ENCODE data around the gene FLOT1.
A peak's percentile ranks its signal among the peaks of the same experiment; 100 is the strongest.

FLOT1 gene

GRCh38 chr6:30681766-30682142 lies 60.7 kb downstream of the FLOT1 start:
- TF ChIP-seq JUND (IDR thresholded peaks at IDR 0.05; ENCODE audit: low read depth): no peak
- DNase-seq (ENCODE audit: low read depth in 1 of 2, low spot score in 1 of 2): no peak
- in situ Hi-C loops (cut with HindIII; ENCODE audit: low pct_unique_long_range_greater_than_20kb, low sequenced_read_pairs): no loop called here

GRCh38 chr6:30679765-30680535 lies 62.5 kb downstream of the FLOT1 start:
- in situ Hi-C loops (cut with HindIII; ENCODE audit: low pct_unique_long_range_greater_than_20kb, low sequenced_read_pairs): no loop called here
- no peak for DNase-seq (ENCODE audit: low read depth in 1 of 2, low spot score in 1 of 2)
- TF ChIP-seq JUND (IDR thresholded peaks at IDR 0.05; ENCODE audit: low read depth): no peak

- TF ChIP-seq JUND (IDR thresholded peaks at IDR 0.05; ENCODE audit: low read depth): no peak
- DNase-seq (ENCODE audit: low read depth in 1 of 2, low spot score in 1 of 2): peak; percentile 71 to 83
- in situ Hi-C loops (cut with HindIII; ENCODE audit: low pct_unique_long_range_greater_than_20kb, low sequenced_read_pairs): no loop called here
Observed at GRCh38 chr6:30678964-30679726, 63.3 kb downstream of the FLOT1 start.

All from T47D (cell line).